Progenitor cell of endocrine pancreas (in vitro differentiated cells): ENCODE data around the gene PLCB4. TPM values are rescaled to one million over a fixed set of nuclear protein-coding genes. Genes with fewer than 3 reads are reported as not detected.

Experiments used
- DNase-seq: peaks from one replicate; pipeline ENCODE4 v3.0.0; 2021; ENCODE audit warnings: low spot score; ENCODE audit not compliant: unreplicated experiment
- H3K27ac Mint-ChIP-seq: 2 replicates; pipeline ENCODE4 v1.8.0; 2021; ENCODE audit warnings: mild to moderate bottlenecking, moderate library complexity, mixed read lengths
- H3K27me3 Mint-ChIP-seq: 2 replicates; pipeline ENCODE4 v1.8.0; 2021; ENCODE audit warnings: mixed read lengths
- H3K36me3 Mint-ChIP-seq: 2 replicates; pipeline ENCODE4 v1.8.0; 2022; ENCODE audit warnings: mixed read lengths; ENCODE audit not compliant: insufficient read depth
- H3K4me1 Mint-ChIP-seq: 2 replicates; pipeline ENCODE4 v1.8.0; 2021; ENCODE audit warnings: low read depth, mixed read lengths
- H3K4me3 Mint-ChIP-seq: 2 replicates; pipeline ENCODE4 v1.8.0; 2021; ENCODE audit warnings: low read depth, mild to moderate bottlenecking, moderate library complexity, mixed read lengths
- H3K9me3 Mint-ChIP-seq: 2 replicates; pipeline ENCODE4 v1.8.0; 2021; ENCODE audit warnings: low read depth, mixed read lengths
- CTCF ChIP-seq: fragments of 200-600 bp; sonication (generic); IDR thresholded peaks from one replicate; pipeline ENCODE4 v1.5.0; 2021; ENCODE audit warnings: antibody characterized with exemption, mild to moderate bottlenecking; ENCODE audit not compliant: unreplicated experiment
- total RNA-seq: library from RNA; stranded (reverse); gene quantifications from 2 replicates; pipeline ENCODE4 v1.2.1, GENCODE V29; 2021

PLCB4 gene
- total RNA-seq, 1 donor from 2014 or later: 17.2 TPM

- Mint-ChIP-seq H3K36me3 (no peaks in the 10 kb centered on the region), H3K4me3 (no peak overlapping the region), H3K27me3 (no peaks in the 10 kb centered on the region), H3K27ac (no peak overlapping the region), H3K4me1 (peaks cover 7% of the 10 kb centered on the region), H3K9me3 (no peaks in the 10 kb centered on the region)
- no peak for TF ChIP-seq CTCF
- no peak for DNase-seq
Observed at GRCh38 chr20:9447182-9447581, 378.3 kb downstream of the PLCB4 start.

GRCh38 chr20:9453201-9453600 is 384.3 kb downstream of the PLCB4 start:
- no peak overlapping the region for H3K27ac Mint-ChIP-seq
- TF ChIP-seq CTCF: no peak
- DNase-seq: no peak
- H3K36me3 Mint-ChIP-seq: peaks cover 2% of the 10 kb centered on the region
- H3K9me3 Mint-ChIP-seq: no peaks in the 10 kb centered on the region
- no peaks in the 10 kb centered on the region for H3K4me1 Mint-ChIP-seq
- no peak overlapping the region for H3K4me3 Mint-ChIP-seq
- no peaks in the 10 kb centered on the region for H3K27me3 Mint-ChIP-seq

- Mint-ChIP-seq H3K36me3 (peaks cover 2% of the 10 kb centered on the region), H3K9me3 (no peaks in the 10 kb centered on the region), H3K4me3 (no peak overlapping the region), H3K27me3 (no peaks in the 10 kb centered on the region), H3K27ac (no peak overlapping the region), H3K4me1 (peaks cover 7% of the 10 kb centered on the region)
- no peak for DNase-seq
- no peak for TF ChIP-seq CTCF
Observed at GRCh38 chr20:9454791-9455190, 385.9 kb downstream of the PLCB4 start.

- Mint-ChIP-seq H3K9me3 (no peaks in the 10 kb centered on the region), H3K4me3 (no peak overlapping the region), H3K36me3 (peaks cover 4% of the 10 kb centered on the region), H3K27me3 (no peaks in the 10 kb centered on the region), H3K27ac (no peak overlapping the region), H3K4me1 (peaks cover 7% of the 10 kb centered on the region)
- no peak for TF ChIP-seq CTCF
- no peak for DNase-seq
Observed at GRCh38 chr20:9457136-9457535, 388.2 kb downstream of the PLCB4 start.

GRCh38 chr20:9458138-9458796 is 389.4 kb downstream of the PLCB4 start:
- peaks cover 9% of the 10 kb centered on the region for H3K36me3 Mint-ChIP-seq
- H3K4me3 Mint-ChIP-seq: no peak overlapping the region
- peaks cover 7% of the 10 kb centered on the region for H3K4me1 Mint-ChIP-seq
- peak; percentile 32 for TF ChIP-seq CTCF
- H3K27ac Mint-ChIP-seq: no peak overlapping the region
- no peak for DNase-seq
- H3K27me3 Mint-ChIP-seq: no peaks in the 10 kb centered on the region
- peaks cover 4% of the 10 kb centered on the region for H3K9me3 Mint-ChIP-seq
